ENCODE data around the gene SAP25. TPM values are rescaled to one million over a fixed set of nuclear protein-coding genes. Genes with fewer than 3 reads are reported as not detected.
"Not testable (repeated sequence)": the region's sequence is repeated elsewhere in the genome, so short reads cannot be mapped to it uniquely, and the experiment has no call there.

SAP25 gene
- total RNA-seq, 2 donors from 2014 or later, result not detected

DNA sequence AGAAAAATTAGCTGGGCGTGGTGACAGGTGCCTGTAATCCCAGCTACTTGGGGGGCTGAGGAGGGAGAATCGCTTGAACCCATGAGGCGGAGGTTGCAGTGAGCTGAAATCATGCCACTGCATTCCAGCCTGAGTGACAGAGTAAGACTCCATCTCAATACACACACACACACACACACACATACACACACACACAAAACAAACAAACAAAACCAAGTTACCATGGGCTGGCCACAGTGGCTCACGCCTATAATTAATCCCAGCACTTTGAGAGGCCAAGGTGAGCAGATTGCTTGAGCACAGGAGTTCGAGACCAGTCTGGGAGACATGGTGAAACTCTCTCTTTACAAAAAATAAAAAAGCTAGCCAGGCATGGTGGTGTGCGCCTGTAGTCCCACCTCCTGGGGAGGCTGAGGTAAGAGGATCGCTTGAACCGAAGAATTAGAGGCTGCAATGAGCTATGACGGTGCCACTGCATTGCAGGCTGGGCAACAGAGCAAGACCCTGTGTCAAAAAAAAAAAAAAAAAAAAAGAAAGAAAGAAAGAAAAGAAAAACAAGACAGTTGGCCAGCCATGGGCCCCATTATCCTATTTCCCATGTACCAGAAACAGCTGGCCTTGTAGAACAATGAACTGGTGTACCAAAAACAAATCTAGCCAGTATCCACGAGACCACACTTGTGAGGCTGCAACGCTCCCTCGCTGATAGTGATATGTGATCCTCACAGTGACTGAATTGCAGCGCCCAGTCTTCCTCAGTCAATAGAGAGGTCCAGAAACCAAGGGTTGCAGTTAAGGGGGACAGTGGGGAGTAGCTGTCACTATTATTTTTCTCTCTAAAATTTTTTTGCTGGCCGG lies 41.3 kb downstream of the SAP25 start:
- WGBS, 2 donors, result 87 to 91% methylated on average over 14 of the region's 14 CpGs
- Histone ChIP-seq H3K4me3 (no peak overlapping the region), H3K9me3 (no peaks in the 10 kb centered on the region), H3K36me3 (replicated peaks in 1 of 2; ENCODE audit: insufficient read depth in 1 of 2, low read depth in 2 of 2) (no peaks in the 10 kb centered on the region), H3K27me3 (no peaks in the 10 kb centered on the region), H3K27ac (no peak overlapping the region), H3K4me1 (no peaks in the 10 kb centered on the region)
- TF ChIP-seq POLR2A (IDR thresholded peaks at IDR 0.05), result no peak
- no peak for TF ChIP-seq CTCF (IDR thresholded peaks at IDR 0.05)
- ATAC-seq (no peak), DNase-seq (no peak)
- intact Hi-C loops (cut with DNase I), result no loop called here

GRCh38 chr7:100528108-100528866 lies 45.4 kb downstream of the SAP25 start:
- H3K4me3 ChIP-seq; H3K9me3 ChIP-seq; ATAC-seq; H3K36me3 ChIP-seq (replicated peaks in 1 of 2; ENCODE audit: insufficient read depth in 1 of 2, low read depth in 2 of 2); H3K4me1 ChIP-seq; intact Hi-C loops (cut with DNase I); H3K27me3 ChIP-seq; DNase-seq; H3K27ac ChIP-seq: not testable (repeated sequence)
- 63 to 64% methylated on average over 12 of the region's 12 CpGs for WGBS, 2 donors

DNA sequence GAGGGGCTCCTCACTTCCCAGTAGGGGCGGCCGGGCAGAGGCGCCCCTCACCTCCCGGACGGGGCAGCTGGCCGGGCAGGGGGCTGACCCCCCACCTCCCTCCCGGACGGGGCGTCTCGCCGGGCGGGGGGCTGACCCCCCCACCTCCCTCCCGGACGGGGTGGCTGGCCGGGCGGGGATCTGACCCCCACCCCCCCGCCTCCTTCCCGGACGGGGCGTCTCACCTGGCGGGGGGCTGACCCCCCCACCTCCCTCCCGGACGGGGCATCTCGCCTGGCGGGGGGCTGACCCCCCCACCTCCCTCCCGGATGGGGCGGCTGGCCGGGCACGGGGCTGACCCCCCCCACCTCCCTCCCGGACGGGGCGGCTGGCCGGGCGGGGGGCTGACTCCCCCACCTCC lies 50.5 kb downstream of the SAP25 start:
- H3K4me1 ChIP-seq; intact Hi-C loops (cut with DNase I); H3K27me3 ChIP-seq; H3K9me3 ChIP-seq; H3K4me3 ChIP-seq; H3K27ac ChIP-seq; DNase-seq; ATAC-seq; H3K36me3 ChIP-seq (replicated peaks in 1 of 2; ENCODE audit: insufficient read depth in 1 of 2, low read depth in 2 of 2): not testable (repeated sequence)
- no CpG with 5 or more reads among the region's 34 CpGs for WGBS, 2 donors

Small RNA genes lying within 50 kb of the gene (small RNA-seq; reads per million reads assigned to genes)
- gene RN7SL416P (not detected), gene SAP25 (not detected)

Other genes with a start within 250 kb of the SAP25 start
- gene PILRB, start 215.8 kb downstream of the SAP25 start, total RNA-seq, result 10 to 100 TPM; 63.3 to 65.6 TPM
- gene PILRA, start 200.4 kb downstream of the SAP25 start, total RNA-seq, result 1 to 10 TPM in 1 of 2 donors, not detected in 1; 7.0 TPM
- 1 to 10 TPM; 1.6 to 3.3 TPM for gene ZCWPW1, start 145.2 kb downstream of the SAP25 start, total RNA-seq
- gene MEPCE, start 144.1 kb downstream of the SAP25 start, total RNA-seq, result 10 to 100 TPM; 14.0 to 34.9 TPM
- gene PPP1R35, start 137.4 kb downstream of the SAP25 start, total RNA-seq, result 10 to 100 TPM; 39.4 to 69.2 TPM
- 1 to 10 TPM in 1 of 2 donors, not detected in 1; 1.0 TPM for gene SPACDR, start 109.6 kb downstream of the SAP25 start, total RNA-seq
- 10 to 100 TPM; 16.6 to 34.9 TPM for gene TSC22D4, start 94.7 kb downstream of the SAP25 start, total RNA-seq
- gene NYAP1, start 90.0 kb downstream of the SAP25 start, total RNA-seq, result 1 to 10 TPM; 1.0 to 1.3 TPM
- gene AGFG2, start 34.7 kb downstream of the SAP25 start, total RNA-seq, result 10 to 100 TPM; 20.4 to 24.6 TPM
- 100 to 1,000 TPM in 1 of 2 donors, 10 to 100 TPM in 1; 25.4 to 121 TPM for gene LRCH4, start 12.2 kb upstream of the SAP25 start, total RNA-seq
- gene FBXO24, start 12.4 kb upstream of the SAP25 start, total RNA-seq, result 1 to 10 TPM; 1.8 to 5.3 TPM
- 10 to 100 TPM in 1 of 2 donors, 1 to 10 TPM in 1; 7.3 to 24.1 TPM for gene PCOLCE, start 28.5 kb upstream of the SAP25 start, total RNA-seq
- gene MOSPD3, start 38.6 kb upstream of the SAP25 start, total RNA-seq, result 1 to 10 TPM; 6.9 to 8.6 TPM
- under 1 TPM in 1 of 2 donors, not detected in 1; 0.26 TPM for gene TFR2, start 67.7 kb upstream of the SAP25 start, total RNA-seq
- under 1 TPM in 1 of 2 donors, not detected in 1; 0.52 TPM for gene ACTL6B, start 82.5 kb upstream of the SAP25 start, total RNA-seq
- gene GNB2, start 99.8 kb upstream of the SAP25 start, total RNA-seq, result 100 to 1,000 TPM; 106 to 123 TPM
- gene GIGYF1, start 120.3 kb upstream of the SAP25 start, total RNA-seq, result 10 to 100 TPM; 25.2 to 49.4 TPM
- 10 to 100 TPM; 17.1 to 20.8 TPM for gene POP7, start 132.2 kb upstream of the SAP25 start, total RNA-seq
- gene EPO, start 146.6 kb upstream of the SAP25 start, total RNA-seq, result 1 to 10 TPM; 1.3 to 2.6 TPM
- not detected for gene ZAN, start 159.7 kb upstream of the SAP25 start, total RNA-seq

Measured in body of pancreas (tissue), 4 donors.